Stimulated activated naive CD4-positive, alpha-beta T cell (primary cell): ENCODE measurements around the gene NLGN1.

Source experiments
- DNase-seq, 6 experiments: peaks; one replicate each; lab custom pipeline; 2025; lab: John Stamatoyannopoulos, UW

Gene NLGN1

GRCh38 chr3:173986861-173987410 lies 589.4 kb downstream of the NLGN1 start:
- no peak for DNase-seq

- DNase-seq = no peak
These were observed 591.4 kb downstream of the NLGN1 start for GRCh38 chr3:173988909-173989308.

- DNase-seq = no peak
These were observed 594.9 kb downstream of the NLGN1 start for GRCh38 chr3:173992416-173992815.

DNA sequence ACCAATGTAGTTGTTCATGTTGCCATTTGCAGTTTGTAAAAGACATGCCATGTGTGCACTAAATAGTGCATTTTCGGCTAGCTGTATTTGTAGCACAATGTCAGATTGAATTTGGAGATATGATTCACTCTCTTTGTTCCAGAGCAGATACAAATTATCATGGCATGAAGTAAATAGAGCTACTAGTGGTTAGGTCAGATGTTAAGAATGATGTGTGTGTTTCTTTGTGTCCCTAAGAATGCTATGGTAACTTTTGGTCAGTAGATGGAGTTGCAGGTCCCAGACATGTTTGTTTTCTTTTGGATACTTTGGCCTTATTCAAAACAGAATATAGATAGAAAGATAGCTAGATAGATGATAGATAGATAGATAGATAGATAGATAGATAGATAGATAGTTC lies 595.8 kb downstream of the NLGN1 start:
- no peak for DNase-seq

DNA sequence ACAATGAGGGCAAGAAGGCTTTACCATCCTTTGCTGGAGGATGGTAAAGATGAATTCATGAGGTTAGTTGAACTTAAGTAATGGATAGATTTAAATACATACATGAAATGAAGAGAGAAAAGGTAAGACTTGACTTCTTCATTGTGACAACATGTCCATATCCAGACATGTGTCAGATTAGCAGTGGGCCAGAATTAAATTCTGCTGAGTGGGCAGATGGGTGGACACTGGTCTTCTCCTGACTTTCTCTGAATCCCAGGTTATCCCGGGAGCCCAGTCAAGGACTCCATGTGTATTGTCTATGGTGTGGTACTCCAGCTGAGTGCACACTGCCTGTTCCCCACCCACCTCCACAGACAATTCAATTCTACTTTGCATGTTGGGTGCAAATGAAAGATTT lies 603.1 kb downstream of the NLGN1 start:
- no peak for DNase-seq

DNA sequence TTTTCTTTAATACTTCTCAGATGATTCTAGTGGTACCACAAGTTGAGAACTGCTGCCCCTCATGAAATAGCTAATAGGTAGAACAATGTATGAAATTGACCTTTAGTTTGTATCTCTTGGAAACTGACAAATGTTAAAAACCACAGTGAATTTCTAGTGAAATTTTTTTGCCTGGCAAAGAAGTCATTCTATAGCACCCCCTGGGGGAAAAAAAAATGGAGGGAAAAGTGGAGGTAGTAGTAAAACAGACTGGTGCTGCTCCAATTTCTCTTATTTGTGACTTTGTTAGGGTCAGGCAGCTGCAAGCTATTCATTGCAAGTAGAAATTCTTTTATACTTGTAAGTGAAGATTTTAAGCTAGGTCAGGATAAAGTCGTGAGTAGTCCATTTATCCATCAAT lies 605.0 kb downstream of the NLGN1 start:
- no peak for DNase-seq

- no peak for DNase-seq
These were observed 613.4 kb downstream of the NLGN1 start for GRCh38 chr3:174010907-174011306.

- no peak for DNase-seq
These were observed 618.6 kb downstream of the NLGN1 start for GRCh38 chr3:174016186-174016585.

GRCh38 chr3:174020156-174020555 lies 622.6 kb downstream of the NLGN1 start:
- no peak for DNase-seq

- DNase-seq = no peak
These were observed 625.9 kb downstream of the NLGN1 start for GRCh38 chr3:174023421-174023820.

GRCh38 chr3:174028673-174029072 lies 631.1 kb downstream of the NLGN1 start:
- DNase-seq = no peak

DNA sequence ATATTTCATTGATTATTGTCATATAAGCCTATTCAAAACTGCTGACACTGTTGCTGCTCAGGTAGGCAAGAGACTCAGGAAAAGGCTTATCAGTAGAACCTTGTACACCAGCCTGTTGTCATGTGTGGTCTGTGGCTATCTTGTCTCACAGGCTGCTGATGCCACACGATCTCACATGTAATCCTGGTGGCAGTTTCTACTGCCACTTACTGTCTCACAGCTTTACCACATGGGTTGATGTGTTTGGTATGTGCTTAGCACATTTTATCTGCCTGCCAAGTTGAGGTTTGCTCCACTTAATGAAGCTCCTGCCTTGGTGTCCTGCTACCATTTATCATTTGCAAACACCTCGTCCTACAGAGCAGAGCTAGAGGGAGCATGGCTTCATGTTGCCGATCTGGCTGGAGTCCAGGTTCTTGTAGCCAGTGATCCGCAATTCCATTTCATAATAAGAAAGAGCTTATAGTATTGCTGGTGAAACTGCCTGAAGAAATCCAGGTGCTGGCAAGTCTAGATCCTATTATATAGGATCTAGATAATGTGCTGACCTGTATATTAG lies 637.9 kb downstream of the NLGN1 start:
- DNase-seq = no peak

GRCh38 chr3:174046311-174046710 lies 648.8 kb downstream of the NLGN1 start:
- no peak for DNase-seq

DNA sequence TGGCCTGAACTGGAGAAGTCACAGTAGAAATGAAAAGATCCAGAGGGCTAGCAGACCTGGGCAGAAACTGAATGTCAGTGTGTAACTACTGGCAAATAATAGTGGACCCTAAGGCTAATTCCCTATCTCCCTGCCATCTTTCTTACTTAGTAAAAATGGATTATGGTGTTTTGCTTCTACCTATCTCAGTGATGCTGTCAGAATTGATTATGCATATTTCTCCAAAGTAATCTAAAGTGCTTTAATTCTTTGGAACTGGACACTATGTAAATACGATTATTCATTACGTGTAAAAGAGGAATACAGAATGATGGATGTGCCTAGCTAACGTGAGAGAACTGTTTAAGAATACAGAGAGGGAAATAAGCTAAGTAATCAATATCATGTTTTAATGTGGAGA lies 651.9 kb downstream of the NLGN1 start:
- no peak for DNase-seq

GRCh38 chr3:174051191-174051590 lies 653.6 kb downstream of the NLGN1 start:
- no peak for DNase-seq

DNA sequence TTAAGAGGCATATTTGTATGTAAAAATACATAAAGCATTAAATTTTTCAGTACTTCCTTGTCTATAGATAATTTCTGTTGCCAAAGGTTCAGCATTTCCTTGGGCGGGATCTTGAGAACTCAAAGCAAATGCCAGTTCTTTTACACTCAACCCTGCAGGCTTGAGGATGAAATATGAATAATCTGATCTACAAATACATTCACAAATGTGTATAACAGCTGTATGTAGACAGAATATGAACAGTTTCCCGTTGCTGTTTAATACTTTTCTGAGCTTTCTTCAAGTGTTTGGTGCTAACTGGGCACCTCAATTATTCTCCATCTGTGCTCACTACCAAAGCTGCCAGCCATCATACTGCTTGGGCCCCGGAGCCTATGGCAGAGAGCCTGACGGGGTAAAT lies 661.3 kb downstream of the NLGN1 start:
- no peak for DNase-seq

- no peak for DNase-seq
These were observed 662.9 kb downstream of the NLGN1 start for GRCh38 chr3:174060431-174060830.

- no peak for DNase-seq
These were observed 663.6 kb downstream of the NLGN1 start for GRCh38 chr3:174061162-174061561.

DNA sequence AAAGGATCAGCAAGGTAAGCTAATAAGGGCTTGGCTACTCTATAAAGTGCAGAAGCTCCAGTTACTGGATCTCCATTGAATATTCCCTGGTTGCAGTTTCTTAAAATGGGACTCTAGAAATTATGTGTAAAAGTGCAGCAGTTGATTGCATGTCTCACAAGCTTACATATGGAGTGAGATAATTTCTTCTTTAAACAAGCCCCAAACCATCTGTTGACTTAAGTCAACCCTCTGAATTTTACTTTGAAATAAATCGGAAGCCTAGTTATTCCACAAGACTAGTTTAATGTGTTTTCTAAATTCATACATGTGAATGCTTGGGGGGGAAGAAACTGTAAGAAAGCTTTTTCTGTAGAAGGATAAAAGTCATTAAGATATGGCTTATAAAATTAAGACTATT lies 664.2 kb downstream of the NLGN1 start:
- no peak for DNase-seq

- no peak for DNase-seq
These were observed 665.4 kb downstream of the NLGN1 start for GRCh38 chr3:174062923-174063322.

DNA sequence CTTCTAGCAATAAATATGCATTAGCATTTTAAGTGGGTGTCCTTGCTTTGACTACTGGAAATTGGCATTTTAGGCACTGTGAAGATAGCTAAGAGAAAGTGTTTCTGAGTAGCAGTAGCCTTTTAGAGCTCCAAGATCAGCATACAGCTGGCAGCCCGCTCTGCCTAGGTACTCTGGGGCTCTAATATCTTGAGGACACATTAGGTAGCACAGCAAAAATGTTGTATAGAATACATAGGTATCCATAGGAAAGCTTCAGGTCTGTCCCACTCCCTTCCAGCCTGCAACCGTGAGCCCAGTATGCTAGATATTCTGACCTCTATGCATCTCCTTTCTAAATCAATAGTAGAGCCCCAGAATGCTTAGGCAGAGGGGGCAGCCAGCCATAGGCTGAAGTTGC lies 670.5 kb downstream of the NLGN1 start:
- no peak for DNase-seq

DNA sequence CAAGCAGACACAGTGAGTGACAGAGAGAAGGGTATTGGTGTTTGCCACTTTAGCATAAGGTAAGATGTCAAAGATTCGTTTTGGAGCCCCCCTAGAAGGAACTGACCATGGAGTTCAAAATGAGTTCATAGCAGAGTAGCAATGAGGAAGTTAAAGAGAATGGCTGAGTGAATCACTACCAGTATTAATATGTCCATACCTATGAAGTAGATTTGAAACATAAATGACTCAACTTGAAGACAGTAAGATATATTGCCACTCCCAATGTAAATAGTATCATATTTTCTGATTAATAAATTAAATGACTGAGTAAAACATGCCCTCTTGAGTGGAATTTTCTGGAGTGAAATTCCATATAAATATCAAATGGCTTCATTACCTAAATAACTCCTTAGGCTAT lies 675.1 kb downstream of the NLGN1 start:
- DNase-seq = no peak

- DNase-seq = no peak
These were observed 686.2 kb downstream of the NLGN1 start for GRCh38 chr3:174083706-174084105.

- no peak for DNase-seq
These were observed 692.0 kb downstream of the NLGN1 start for GRCh38 chr3:174089592-174089991.

GRCh38 chr3:174094669-174095068 lies 697.1 kb downstream of the NLGN1 start:
- no peak for DNase-seq
